Fibroblast of lung (primary cell): Measurements from ENCODE around the gene MPND.

ENCODE experiments used
- CTCF ChIP-seq, 2 donors: IDR thresholded peaks in 1 of 2; conservative IDR thresholded peaks in 1 of 2; 1 replicate in 1 of 2; 2 replicates in 1 of 2; pipeline ENCODE4 v1.5.1; 2011 to 2012; ENCODE audit warnings: low read length in 2 of 2, control low read depth in 1 of 2, inconsistent platforms in 1 of 2, low read depth in 1 of 2, mild to moderate bottlenecking in 1 of 2
- EZH2 ChIP-seq: IDR thresholded peaks from 2 replicates; pipeline ENCODE4 v1.5.1; 2012; ENCODE audit warnings: low read length, control low read depth, mild to moderate bottlenecking; ENCODE audit errors: missing control alignments

- TF ChIP-seq CTCF (conservative IDR thresholded peaks at IDR 0.05 in 1 of 2, IDR thresholded peaks at IDR 0.05 in 1 of 2; ENCODE audit: low read depth in 1 of 2, low read length in 2 of 2) (no peak), EZH2 (no peak)
Measured at GRCh38 chr19:4371247-4372164, 28.1 kb downstream of the MPND start.
